ENCODE measurements around the gene RNASE7.

DNA sequence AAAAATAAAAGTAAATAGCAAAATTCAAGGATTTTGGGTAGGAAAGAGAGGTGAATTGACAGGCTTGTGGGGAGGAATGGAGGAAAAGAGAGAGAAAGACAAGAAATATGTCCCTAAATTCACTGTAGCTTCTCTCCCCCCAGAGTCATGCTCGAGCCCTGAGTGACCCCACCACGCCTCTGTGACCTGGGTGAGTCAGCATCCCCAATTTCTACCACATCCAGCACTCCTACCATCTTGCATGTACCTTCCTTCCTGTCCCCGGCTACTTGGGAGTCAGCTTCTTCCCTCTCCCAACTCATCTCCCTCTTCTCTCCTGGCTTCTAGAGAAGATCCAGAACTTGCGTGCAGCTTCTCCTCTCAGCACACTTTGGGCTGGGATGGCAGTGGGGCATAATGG is 46.5 kb downstream of the RNASE7 start:
- TF ChIP-seq, protein P1, sequence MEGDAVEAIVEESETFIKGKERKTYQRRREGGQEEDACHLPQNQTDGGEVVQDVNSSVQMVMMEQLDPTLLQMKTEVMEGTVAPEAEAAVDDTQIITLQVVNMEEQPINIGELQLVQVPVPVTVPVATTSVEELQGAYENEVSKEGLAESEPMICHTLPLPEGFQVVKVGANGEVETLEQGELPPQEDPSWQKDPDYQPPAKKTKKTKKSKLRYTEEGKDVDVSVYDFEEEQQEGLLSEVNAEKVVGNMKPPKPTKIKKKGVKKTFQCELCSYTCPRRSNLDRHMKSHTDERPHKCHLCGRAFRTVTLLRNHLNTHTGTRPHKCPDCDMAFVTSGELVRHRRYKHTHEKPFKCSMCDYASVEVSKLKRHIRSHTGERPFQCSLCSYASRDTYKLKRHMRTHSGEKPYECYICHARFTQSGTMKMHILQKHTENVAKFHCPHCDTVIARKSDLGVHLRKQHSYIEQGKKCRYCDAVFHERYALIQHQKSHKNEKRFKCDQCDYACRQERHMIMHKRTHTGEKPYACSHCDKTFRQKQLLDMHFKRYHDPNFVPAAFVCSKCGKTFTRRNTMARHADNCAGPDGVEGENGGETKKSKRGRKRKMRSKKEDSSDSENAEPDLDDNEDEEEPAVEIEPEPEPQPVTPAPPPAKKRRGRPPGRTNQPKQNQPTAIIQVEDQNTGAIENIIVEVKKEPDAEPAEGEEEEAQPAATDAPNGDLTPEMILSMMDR (IDR thresholded peaks at IDR 0.05), result no peak
- TF ChIP-seq POLR2A (IDR thresholded peaks at IDR 0.05), result no peak

All from heart left ventricle (tissue), 13 donors.